Stimulated activated CD8-positive, alpha-beta memory T cell treated with anti-CD3 and anti-CD28 coated beads, Interleukin-12 subunit alpha, Interleukin-12 subunit beta, amount 100 ng/mL, for 24 hours (primary cell): ENCODE data around the gene DYNLT5.
A peak's percentile ranks its signal among the peaks of the same experiment; 100 is the strongest.
"Not testable (repeated sequence)": the region's sequence is repeated elsewhere in the genome, so short reads cannot be mapped to it uniquely, and the experiment has no call there.

Experiments used
- DNase-seq: peaks from one replicate; pipeline ENCODE4 v3.0.0-alpha.2; 2020; ENCODE audit errors: extremely low read depth

Gene DYNLT5

GRCh38 chr1:66788231-66788939 lies 36.1 kb downstream of the DYNLT5 start:
- DNase-seq: peak; percentile 38

DNA sequence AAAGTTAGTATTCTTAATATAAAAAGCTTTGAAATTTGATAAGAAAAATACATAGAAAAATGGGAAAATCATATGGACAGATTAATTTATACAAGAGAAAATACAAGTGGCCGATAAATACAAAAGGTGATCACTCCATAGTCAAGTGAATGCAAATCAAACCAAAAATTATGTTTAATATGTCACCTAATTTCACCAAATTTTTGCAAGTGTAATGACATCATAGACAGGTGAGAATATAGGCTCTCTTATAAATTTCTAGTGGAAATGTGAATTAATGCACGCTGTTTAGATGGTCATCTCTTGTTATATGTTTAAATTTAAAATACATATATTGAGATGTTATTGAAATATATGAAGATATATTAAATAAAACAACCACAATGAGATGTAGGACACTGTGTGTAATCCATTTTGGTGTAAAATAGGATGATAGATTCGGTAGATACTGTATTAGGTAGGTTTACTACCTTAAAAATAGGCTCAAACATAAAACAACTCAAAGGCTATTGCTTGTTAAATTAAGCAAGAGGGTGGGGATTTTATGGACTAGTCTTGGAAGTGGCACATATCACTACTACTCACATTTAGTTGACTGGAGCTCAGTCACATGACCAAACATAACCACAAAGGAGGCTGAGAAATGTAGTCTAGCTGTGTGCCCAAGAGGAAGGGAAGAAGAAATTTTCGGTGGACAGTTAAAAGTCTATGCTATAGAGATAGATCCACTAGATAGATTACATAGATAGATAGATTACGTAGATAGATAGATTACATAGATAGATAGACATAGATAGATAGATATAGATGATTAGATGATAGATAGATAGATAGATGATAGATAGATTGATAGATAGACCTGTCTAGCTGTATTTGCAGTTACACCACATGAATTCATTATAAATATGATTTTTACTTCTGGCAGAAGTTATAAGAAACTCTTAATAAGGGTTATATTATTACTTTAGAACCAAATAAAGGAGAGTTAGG lies 39.7 kb downstream of the DYNLT5 start:
- no peak for DNase-seq

GRCh38 chr1:66795839-66796238 lies 43.6 kb downstream of the DYNLT5 start:
- DNase-seq: not testable (repeated sequence)

- DNase-seq: no peak
These were observed 57.0 kb downstream of the DYNLT5 start for GRCh38 chr1:66809245-66809644.

DNA sequence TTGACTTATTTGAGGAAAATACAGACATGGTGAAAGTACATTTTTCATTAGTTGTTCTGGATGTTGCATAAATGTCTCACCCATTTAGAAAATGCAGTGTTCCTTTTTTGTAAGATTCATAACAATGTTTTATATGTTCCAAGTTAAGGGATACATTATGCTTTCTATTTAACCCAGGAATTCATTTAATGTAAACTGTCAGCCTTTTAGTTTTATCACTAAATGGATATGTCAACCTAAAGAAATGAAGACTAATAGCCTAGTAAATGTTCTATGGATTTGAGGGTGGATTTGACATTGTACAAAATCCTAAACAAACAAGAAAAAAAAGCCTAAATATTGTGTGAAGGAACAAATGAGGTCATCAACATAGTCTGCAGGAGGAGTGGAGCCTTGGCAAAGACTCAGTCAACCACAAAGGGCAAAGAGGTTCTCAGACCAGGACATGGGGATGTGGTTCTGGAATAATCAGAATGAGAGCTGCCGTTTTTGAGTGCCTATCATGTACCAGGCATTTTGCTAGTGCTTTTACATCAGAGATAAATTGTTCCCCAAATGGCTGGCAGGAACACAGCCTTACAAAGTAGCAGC lies 57.6 kb downstream of the DYNLT5 start:
- DNase-seq: no peak

DNA sequence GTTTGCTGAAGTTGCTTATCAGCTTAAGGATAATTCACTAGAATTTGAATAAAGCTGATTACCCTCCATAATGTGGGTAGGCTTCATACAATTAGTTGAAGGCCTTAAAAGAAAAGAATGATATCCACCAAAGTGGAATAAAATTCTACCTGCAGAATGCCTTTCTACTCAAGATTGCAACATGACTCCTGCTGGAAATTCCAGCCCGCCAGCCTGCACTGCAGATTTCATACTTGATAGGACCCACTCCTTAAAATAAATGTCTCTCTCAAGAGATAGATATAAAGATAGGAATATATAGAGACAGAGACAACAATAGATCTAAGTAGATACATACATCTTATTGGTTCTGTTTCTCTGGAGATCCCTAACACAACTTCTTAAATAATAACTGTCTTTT lies 72.5 kb downstream of the DYNLT5 start:
- no peak for DNase-seq
